ENCODE data around the gene GRB2. TPM values are rescaled to one million over a fixed set of nuclear protein-coding genes. Genes with fewer than 3 reads are reported as not detected.

GRB2 gene
- total RNA-seq, 1 donor from 2014 or later = 121 TPM

GRCh38 chr17:75402026-75402425, 3.5 kb downstream of the GRB2 start:
- no peak for DNase-seq (ENCODE audit: low read depth)
- no peak for TF ChIP-seq CTCF (IDR thresholded peaks at IDR 0.05; ENCODE audit: insufficient read depth, low read length, poor library complexity, severe bottlenecking)
- no peaks in the 10 kb centered on the region for H3K36me3 ChIP-seq (ENCODE audit: control insufficient read depth, insufficient read depth, low read length)
- H3K27me3 ChIP-seq (ENCODE audit: control insufficient read depth, insufficient read depth, low read length) = no peaks in the 10 kb centered on the region
- H3K4me3 ChIP-seq (ENCODE audit: low read depth, low read length) = no peak overlapping the region

GRCh38 chr17:75400326-75400939, 5.0 kb downstream of the GRB2 start:
- no peaks in the 10 kb centered on the region for H3K27me3 ChIP-seq (ENCODE audit: control insufficient read depth, insufficient read depth, low read length)

GRCh38 chr17:75398279-75398678, 7.2 kb downstream of the GRB2 start:
- no peak for DNase-seq (ENCODE audit: low read depth)
- H3K36me3 ChIP-seq (ENCODE audit: control insufficient read depth, insufficient read depth, low read length) = no peaks in the 10 kb centered on the region
- H3K27me3 ChIP-seq (ENCODE audit: control insufficient read depth, insufficient read depth, low read length) = no peaks in the 10 kb centered on the region
- no peak overlapping the region for H3K4me3 ChIP-seq (ENCODE audit: low read depth, low read length)
- TF ChIP-seq CTCF (IDR thresholded peaks at IDR 0.05; ENCODE audit: insufficient read depth, low read length, poor library complexity, severe bottlenecking) = no peak

More at GRCh38 chr17:75400326-75400939, 5.0 kb downstream of the GRB2 start:
- Histone ChIP-seq H3K36me3 (ENCODE audit: control insufficient read depth, insufficient read depth, low read length) (no peaks in the 10 kb centered on the region), H3K4me3 (ENCODE audit: low read depth, low read length) (no peak overlapping the region)
- DNase-seq (ENCODE audit: low read depth) = no peak
- TF ChIP-seq CTCF (IDR thresholded peaks at IDR 0.05; ENCODE audit: insufficient read depth, low read length, poor library complexity, severe bottlenecking) = no peak

- H3K36me3 ChIP-seq (ENCODE audit: control insufficient read depth, insufficient read depth, low read length) = no peaks in the 10 kb centered on the region
- H3K4me3 ChIP-seq (ENCODE audit: low read depth, low read length) = no peak overlapping the region
- H3K27me3 ChIP-seq (ENCODE audit: control insufficient read depth, insufficient read depth, low read length) = no peaks in the 10 kb centered on the region
- TF ChIP-seq CTCF (IDR thresholded peaks at IDR 0.05; ENCODE audit: insufficient read depth, low read length, poor library complexity, severe bottlenecking) = no peak
- no peak for DNase-seq (ENCODE audit: low read depth)
Measured at GRCh38 chr17:75397217-75397616, 8.3 kb downstream of the GRB2 start.

GRCh38 chr17:75396796-75397195, 8.7 kb downstream of the GRB2 start:
- H3K36me3 ChIP-seq (ENCODE audit: control insufficient read depth, insufficient read depth, low read length) = no peaks in the 10 kb centered on the region
- no peak overlapping the region for H3K4me3 ChIP-seq (ENCODE audit: low read depth, low read length)
- no peak for TF ChIP-seq CTCF (IDR thresholded peaks at IDR 0.05; ENCODE audit: insufficient read depth, low read length, poor library complexity, severe bottlenecking)
- H3K27me3 ChIP-seq (ENCODE audit: control insufficient read depth, insufficient read depth, low read length) = no peaks in the 10 kb centered on the region
- DNase-seq (ENCODE audit: low read depth) = no peak

- Histone ChIP-seq H3K27me3 (ENCODE audit: control insufficient read depth, insufficient read depth, low read length) (no peaks in the 10 kb centered on the region), H3K36me3 (ENCODE audit: control insufficient read depth, insufficient read depth, low read length) (no peaks in the 10 kb centered on the region), H3K4me3 (ENCODE audit: low read depth, low read length) (no peak overlapping the region)
- DNase-seq (ENCODE audit: low read depth) = no peak
- no peak for TF ChIP-seq CTCF (IDR thresholded peaks at IDR 0.05; ENCODE audit: insufficient read depth, low read length, poor library complexity, severe bottlenecking)
Measured at GRCh38 chr17:75396025-75396424, 9.5 kb downstream of the GRB2 start.

Measured in kidney epithelial cell (primary cell).